GM10266 (cell line): ENCODE results near the gene TEKT1.
"Not testable (repeated sequence)": the region's sequence is repeated elsewhere in the genome, so short reads cannot be mapped to it uniquely, and the experiment has no call there.

Experiments
- DNase-seq: peaks from one replicate; pipeline ENCODE4 v3.0.0; 2012; ENCODE audit errors: extremely low spot score
- TF ChIP-seq, protein P1 (sequence below): IDR thresholded peaks from 2 replicates; pipeline ENCODE4 v1.5.1; 2012; ENCODE audit warnings: mild to moderate bottlenecking, low read depth; ENCODE audit not compliant: control insufficient read depth, insufficient read depth; ENCODE audit errors: missing control alignments

TEKT1 gene

DNA sequence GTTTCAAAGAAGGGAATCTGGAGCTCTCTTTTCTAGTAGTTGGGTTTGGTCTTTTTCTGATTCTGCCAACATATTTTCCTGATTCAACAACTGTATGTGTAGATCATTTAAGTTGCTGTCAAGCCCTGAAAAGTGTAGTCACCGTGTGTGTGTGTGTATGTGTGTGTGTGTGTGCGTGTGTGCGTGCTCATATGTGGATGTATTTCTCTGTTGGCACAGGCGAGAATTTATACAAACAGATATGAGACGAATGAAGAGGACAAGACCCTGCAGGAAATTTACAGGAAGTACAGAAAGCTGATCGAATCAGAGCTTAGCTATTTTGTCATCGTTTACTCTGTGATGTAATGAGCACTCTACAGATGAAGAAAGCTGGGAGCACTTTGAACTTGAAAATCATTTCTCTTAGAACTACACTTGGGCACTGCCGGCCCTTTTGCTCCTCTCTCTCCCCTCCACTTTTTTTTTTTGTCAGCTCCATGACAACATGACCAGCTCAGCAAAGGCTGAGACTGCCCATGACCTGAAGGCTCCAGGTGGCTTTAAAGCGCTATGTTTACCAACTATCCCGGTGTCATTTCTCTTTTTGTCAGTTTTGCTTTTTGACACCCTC, 44.3 kb downstream of the TEKT1 start:
- no peak for DNase-seq
- TF ChIP-seq, protein P1, sequence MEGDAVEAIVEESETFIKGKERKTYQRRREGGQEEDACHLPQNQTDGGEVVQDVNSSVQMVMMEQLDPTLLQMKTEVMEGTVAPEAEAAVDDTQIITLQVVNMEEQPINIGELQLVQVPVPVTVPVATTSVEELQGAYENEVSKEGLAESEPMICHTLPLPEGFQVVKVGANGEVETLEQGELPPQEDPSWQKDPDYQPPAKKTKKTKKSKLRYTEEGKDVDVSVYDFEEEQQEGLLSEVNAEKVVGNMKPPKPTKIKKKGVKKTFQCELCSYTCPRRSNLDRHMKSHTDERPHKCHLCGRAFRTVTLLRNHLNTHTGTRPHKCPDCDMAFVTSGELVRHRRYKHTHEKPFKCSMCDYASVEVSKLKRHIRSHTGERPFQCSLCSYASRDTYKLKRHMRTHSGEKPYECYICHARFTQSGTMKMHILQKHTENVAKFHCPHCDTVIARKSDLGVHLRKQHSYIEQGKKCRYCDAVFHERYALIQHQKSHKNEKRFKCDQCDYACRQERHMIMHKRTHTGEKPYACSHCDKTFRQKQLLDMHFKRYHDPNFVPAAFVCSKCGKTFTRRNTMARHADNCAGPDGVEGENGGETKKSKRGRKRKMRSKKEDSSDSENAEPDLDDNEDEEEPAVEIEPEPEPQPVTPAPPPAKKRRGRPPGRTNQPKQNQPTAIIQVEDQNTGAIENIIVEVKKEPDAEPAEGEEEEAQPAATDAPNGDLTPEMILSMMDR = no peak

GRCh38 chr17:6786618-6787017, 44.9 kb downstream of the TEKT1 start:
- no peak for DNase-seq
- TF ChIP-seq, protein P1 = no peak

DNA sequence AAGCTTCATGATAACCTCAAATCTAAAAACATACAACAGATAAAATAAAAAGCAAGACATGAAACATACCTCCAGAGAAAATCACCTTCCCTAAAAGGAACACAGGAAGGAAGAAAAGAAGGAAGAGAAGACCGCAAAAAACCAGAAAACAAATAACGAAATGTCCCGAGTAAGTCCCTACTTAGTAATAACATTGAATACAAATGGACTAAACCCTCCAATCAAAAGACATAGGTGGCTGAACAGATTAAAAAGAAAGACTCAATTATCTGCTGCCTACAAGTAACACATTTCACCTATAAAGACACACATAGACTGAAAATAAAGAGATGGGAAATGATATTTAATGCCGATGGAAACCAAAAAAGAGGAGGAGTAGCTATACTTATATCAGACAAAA, 49.3 kb downstream of the TEKT1 start:
- DNase-seq = no peak
- TF ChIP-seq, protein P1 = no peak

DNA sequence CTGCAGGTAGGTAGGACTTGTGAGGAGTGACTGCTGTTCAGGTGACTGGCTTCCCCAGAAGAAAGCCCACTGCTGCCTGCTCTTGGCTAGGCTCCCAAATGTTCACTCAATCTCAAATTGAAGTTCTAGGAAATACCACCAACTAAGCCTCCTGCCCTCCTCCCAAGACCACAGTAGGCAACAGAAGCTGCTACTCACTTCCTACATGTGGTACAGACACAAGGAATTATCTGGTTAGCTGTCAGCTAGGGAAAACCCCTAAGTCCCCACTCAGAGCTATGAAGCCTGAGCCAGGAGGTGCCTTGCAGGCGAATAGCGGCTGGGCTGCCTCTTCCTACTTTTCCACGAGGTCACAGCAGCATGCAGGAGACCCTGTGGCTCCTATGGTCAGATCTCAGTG, 50.6 kb downstream of the TEKT1 start:
- DNase-seq = no peak
- TF ChIP-seq, protein P1 = no peak

GRCh38 chr17:6780001-6780400, 51.5 kb downstream of the TEKT1 start:
- TF ChIP-seq, protein P1 = no peak
- no peak for DNase-seq

DNA sequence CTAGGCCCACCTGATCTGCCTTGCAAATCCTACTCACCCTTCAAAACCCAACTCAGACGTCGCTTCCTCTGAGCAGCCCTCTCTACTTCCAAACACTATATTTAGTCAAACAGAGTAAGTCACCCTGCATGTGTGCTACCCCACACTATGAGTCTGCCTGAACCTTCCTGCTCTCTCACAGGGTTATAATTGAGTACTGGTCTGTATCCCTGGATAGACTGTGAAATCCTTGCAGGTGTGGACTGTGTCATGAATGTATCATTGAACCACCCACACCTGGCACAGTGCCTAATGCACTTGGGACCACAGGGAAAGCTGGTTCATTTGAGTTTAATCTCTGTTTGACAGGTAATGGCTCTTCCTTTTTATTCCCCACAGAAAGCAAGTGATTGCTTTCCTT, 52.1 kb downstream of the TEKT1 start:
- TF ChIP-seq, protein P1 = no peak
- DNase-seq = no peak

DNA sequence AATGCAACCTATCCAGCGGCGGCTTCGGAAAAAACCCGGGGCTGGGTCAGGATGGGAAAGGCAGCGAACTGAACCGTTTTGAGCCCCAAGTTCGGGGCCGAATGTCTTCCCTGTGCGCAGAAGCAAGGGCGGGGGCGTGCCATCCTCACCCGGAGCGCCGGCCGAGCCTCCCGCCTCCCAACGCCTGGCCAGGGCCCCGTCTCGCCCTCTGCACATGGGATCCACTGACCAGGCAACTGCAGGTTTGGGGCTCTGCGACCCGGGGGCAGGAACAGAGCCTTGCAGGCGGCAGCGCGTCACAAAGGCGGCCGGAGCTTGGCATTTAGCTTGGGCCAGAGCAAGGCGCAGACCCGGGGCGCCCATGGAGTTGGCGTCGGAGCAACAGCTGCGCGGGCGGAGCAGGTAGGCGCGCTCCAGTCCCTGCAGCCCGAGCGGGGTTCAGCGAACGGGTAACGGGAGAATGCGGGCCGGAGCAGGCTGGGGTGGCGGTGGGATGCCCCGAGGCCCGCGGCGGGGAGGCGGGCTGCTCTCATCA, 55.6 kb downstream of the TEKT1 start, which contains the start of gene FBXO39:
Gene FBXO39, plus strand, starts transcription at position 345 of the 535 bp plus-strand sequence. CDS start 3,654 bp downstream, outside the sequence.
- DNase-seq = no peak
- TF ChIP-seq, protein P1 = no peak

GRCh38 chr17:6774906-6775305, 56.6 kb downstream of the TEKT1 start:
- DNase-seq = not testable (repeated sequence)
